Measurements from ENCODE around the gene TJAP1.
"Not testable (repeated sequence)": the region's sequence is repeated elsewhere in the genome, so short reads cannot be mapped to it uniquely, and the experiment has no call there.

The TJAP1 gene

GRCh38 chr6:43461936-43462335 is 15.4 kb upstream of the TJAP1 start:
- H3K9me3 ChIP-seq (ENCODE audit: control insufficient read depth in 1 of 2, low read length in 2 of 2), result no peaks in the 10 kb centered on the region
- no peaks in the 10 kb centered on the region for H3K36me3 ChIP-seq (ENCODE audit: control insufficient read depth in 1 of 2, insufficient read depth in 2 of 2, low read length in 2 of 2)
- H3K27ac ChIP-seq (ENCODE audit: low read depth, low read length), result no peak overlapping the region
- no peak overlapping the region for H3K9ac ChIP-seq (ENCODE audit: low read depth in 1 of 2, low read length in 2 of 2)
- no peak overlapping the region for H3K4me3 ChIP-seq (ENCODE audit: low read depth in 1 of 2, low read length in 2 of 2)
- no peaks in the 10 kb centered on the region for H3K4me1 ChIP-seq (ENCODE audit: control insufficient read depth in 1 of 2, insufficient read depth in 2 of 2, low read length in 2 of 2)
- peaks cover 6 to 14% of the 10 kb centered on the region in 2 donors for H3K27me3 ChIP-seq (ENCODE audit: control insufficient read depth in 1 of 2, insufficient read depth in 2 of 2, low read length in 2 of 2)

GRCh38 chr6:43464337-43464736 is 13.0 kb upstream of the TJAP1 start:
- no peaks in the 10 kb centered on the region for H3K9me3 ChIP-seq (ENCODE audit: control insufficient read depth in 1 of 2, low read length in 2 of 2)
- no peak overlapping the region for H3K27ac ChIP-seq (ENCODE audit: low read depth, low read length)
- no peaks in the 10 kb centered on the region for H3K36me3 ChIP-seq (ENCODE audit: control insufficient read depth in 1 of 2, insufficient read depth in 2 of 2, low read length in 2 of 2)
- peaks cover 12 to 14% of the 10 kb centered on the region in 2 donors for H3K27me3 ChIP-seq (ENCODE audit: control insufficient read depth in 1 of 2, insufficient read depth in 2 of 2, low read length in 2 of 2)
- H3K4me3 ChIP-seq (ENCODE audit: low read depth in 1 of 2, low read length in 2 of 2), result no peak overlapping the region
- H3K4me1 ChIP-seq (ENCODE audit: control insufficient read depth in 1 of 2, insufficient read depth in 2 of 2, low read length in 2 of 2), result no peaks in the 10 kb centered on the region
- no peak overlapping the region for H3K9ac ChIP-seq (ENCODE audit: low read depth in 1 of 2, low read length in 2 of 2)

GRCh38 chr6:43465948-43466347 is 11.4 kb upstream of the TJAP1 start:
- H3K36me3 ChIP-seq (ENCODE audit: control insufficient read depth in 1 of 2, insufficient read depth in 2 of 2, low read length in 2 of 2), result no peaks in the 10 kb centered on the region
- H3K4me1 ChIP-seq (ENCODE audit: control insufficient read depth in 1 of 2, insufficient read depth in 2 of 2, low read length in 2 of 2), result no peaks in the 10 kb centered on the region
- no peak overlapping the region for H3K27ac ChIP-seq (ENCODE audit: low read depth, low read length)
- H3K9me3 ChIP-seq (ENCODE audit: control insufficient read depth in 1 of 2, low read length in 2 of 2), result no peaks in the 10 kb centered on the region
- peaks cover 12 to 14% of the 10 kb centered on the region in 2 donors for H3K27me3 ChIP-seq (ENCODE audit: control insufficient read depth in 1 of 2, insufficient read depth in 2 of 2, low read length in 2 of 2)
- H3K9ac ChIP-seq (ENCODE audit: low read depth in 1 of 2, low read length in 2 of 2), result no peak overlapping the region
- H3K4me3 ChIP-seq (ENCODE audit: low read depth in 1 of 2, low read length in 2 of 2), result no peak overlapping the region

GRCh38 chr6:43467265-43467664 is 10.1 kb upstream of the TJAP1 start:
- H3K4me1 ChIP-seq (ENCODE audit: control insufficient read depth in 1 of 2, insufficient read depth in 2 of 2, low read length in 2 of 2), result not testable (repeated sequence)

GRCh38 chr6:43467752-43468151 is 9.6 kb upstream of the TJAP1 start:
- no peak overlapping the region for H3K27ac ChIP-seq (ENCODE audit: low read depth, low read length)
- peaks cover 5 to 6% of the 10 kb centered on the region in 2 donors for H3K27me3 ChIP-seq (ENCODE audit: control insufficient read depth in 1 of 2, insufficient read depth in 2 of 2, low read length in 2 of 2)

More at GRCh38 chr6:43467265-43467664, 10.1 kb upstream of the TJAP1 start:
- H3K9ac ChIP-seq (ENCODE audit: low read depth in 1 of 2, low read length in 2 of 2); H3K27ac ChIP-seq (ENCODE audit: low read depth, low read length); H3K4me3 ChIP-seq (ENCODE audit: low read depth in 1 of 2, low read length in 2 of 2); H3K36me3 ChIP-seq (ENCODE audit: control insufficient read depth in 1 of 2, insufficient read depth in 2 of 2, low read length in 2 of 2); H3K27me3 ChIP-seq (ENCODE audit: control insufficient read depth in 1 of 2, insufficient read depth in 2 of 2, low read length in 2 of 2); H3K9me3 ChIP-seq (ENCODE audit: control insufficient read depth in 1 of 2, low read length in 2 of 2): not testable (repeated sequence)

GRCh38 chr6:43468240-43468639 is 9.1 kb upstream of the TJAP1 start:
- no peaks in the 10 kb centered on the region for H3K4me1 ChIP-seq (ENCODE audit: control insufficient read depth in 1 of 2, insufficient read depth in 2 of 2, low read length in 2 of 2)
- peaks cover 3 to 6% of the 10 kb centered on the region in 2 donors for H3K27me3 ChIP-seq (ENCODE audit: control insufficient read depth in 1 of 2, insufficient read depth in 2 of 2, low read length in 2 of 2)
- H3K9me3 ChIP-seq (ENCODE audit: control insufficient read depth in 1 of 2, low read length in 2 of 2), result no peaks in the 10 kb centered on the region
- H3K36me3 ChIP-seq (ENCODE audit: control insufficient read depth in 1 of 2, insufficient read depth in 2 of 2, low read length in 2 of 2), result no peaks in the 10 kb centered on the region
- H3K27ac ChIP-seq (ENCODE audit: low read depth, low read length), result no peak overlapping the region
- H3K9ac ChIP-seq (ENCODE audit: low read depth in 1 of 2, low read length in 2 of 2), result no peak overlapping the region
- H3K4me3 ChIP-seq (ENCODE audit: low read depth in 1 of 2, low read length in 2 of 2), result no peak overlapping the region

More at GRCh38 chr6:43467752-43468151, 9.6 kb upstream of the TJAP1 start:
- Histone ChIP-seq H3K9me3 (ENCODE audit: control insufficient read depth in 1 of 2, low read length in 2 of 2) (no peaks in the 10 kb centered on the region), H3K9ac (ENCODE audit: low read depth in 1 of 2, low read length in 2 of 2) (no peak overlapping the region), H3K36me3 (ENCODE audit: control insufficient read depth in 1 of 2, insufficient read depth in 2 of 2, low read length in 2 of 2) (no peaks in the 10 kb centered on the region), H3K4me3 (ENCODE audit: low read depth in 1 of 2, low read length in 2 of 2) (no peak overlapping the region), H3K4me1 (ENCODE audit: control insufficient read depth in 1 of 2, insufficient read depth in 2 of 2, low read length in 2 of 2) (no peaks in the 10 kb centered on the region)

- no peaks in the 10 kb centered on the region for H3K4me1 ChIP-seq (ENCODE audit: control insufficient read depth in 1 of 2, insufficient read depth in 2 of 2, low read length in 2 of 2)
- H3K36me3 ChIP-seq (ENCODE audit: control insufficient read depth in 1 of 2, insufficient read depth in 2 of 2, low read length in 2 of 2), result no peaks in the 10 kb centered on the region
- H3K9ac ChIP-seq (ENCODE audit: low read depth in 1 of 2, low read length in 2 of 2), result no peak overlapping the region
- no peak overlapping the region for H3K27ac ChIP-seq (ENCODE audit: low read depth, low read length)
- H3K4me3 ChIP-seq (ENCODE audit: low read depth in 1 of 2, low read length in 2 of 2), result no peak overlapping the region
- no peaks in the 10 kb centered on the region for H3K9me3 ChIP-seq (ENCODE audit: control insufficient read depth in 1 of 2, low read length in 2 of 2)
- H3K27me3 ChIP-seq (ENCODE audit: control insufficient read depth in 1 of 2, insufficient read depth in 2 of 2, low read length in 2 of 2), result peaks cover 0 to 6% of the 10 kb centered on the region in 2 donors
These were observed 8.4 kb upstream of the TJAP1 start for GRCh38 chr6:43468748-43469681.

GRCh38 chr6:43469947-43470346 is 7.4 kb upstream of the TJAP1 start:
- H3K9ac ChIP-seq (ENCODE audit: low read depth in 1 of 2, low read length in 2 of 2), result no peak overlapping the region
- peaks cover 0 to 6% of the 10 kb centered on the region in 2 donors for H3K27me3 ChIP-seq (ENCODE audit: control insufficient read depth in 1 of 2, insufficient read depth in 2 of 2, low read length in 2 of 2)
- no peak overlapping the region for H3K27ac ChIP-seq (ENCODE audit: low read depth, low read length)
- no peaks in the 10 kb centered on the region for H3K9me3 ChIP-seq (ENCODE audit: control insufficient read depth in 1 of 2, low read length in 2 of 2)
- H3K36me3 ChIP-seq (ENCODE audit: control insufficient read depth in 1 of 2, insufficient read depth in 2 of 2, low read length in 2 of 2), result no peaks in the 10 kb centered on the region
- no peak overlapping the region for H3K4me3 ChIP-seq (ENCODE audit: low read depth in 1 of 2, low read length in 2 of 2)
- H3K4me1 ChIP-seq (ENCODE audit: control insufficient read depth in 1 of 2, insufficient read depth in 2 of 2, low read length in 2 of 2), result no peaks in the 10 kb centered on the region

- peaks cover 0 to 6% of the 10 kb centered on the region in 2 donors for H3K27me3 ChIP-seq (ENCODE audit: control insufficient read depth in 1 of 2, insufficient read depth in 2 of 2, low read length in 2 of 2)
- no peaks in the 10 kb centered on the region for H3K9me3 ChIP-seq (ENCODE audit: control insufficient read depth in 1 of 2, low read length in 2 of 2)
- H3K4me1 ChIP-seq (ENCODE audit: control insufficient read depth in 1 of 2, insufficient read depth in 2 of 2, low read length in 2 of 2), result no peaks in the 10 kb centered on the region
- no peak overlapping the region for H3K9ac ChIP-seq (ENCODE audit: low read depth in 1 of 2, low read length in 2 of 2)
- H3K4me3 ChIP-seq (ENCODE audit: low read depth in 1 of 2, low read length in 2 of 2), result no peak overlapping the region
- no peak overlapping the region for H3K27ac ChIP-seq (ENCODE audit: low read depth, low read length)
- no peaks in the 10 kb centered on the region for H3K36me3 ChIP-seq (ENCODE audit: control insufficient read depth in 1 of 2, insufficient read depth in 2 of 2, low read length in 2 of 2)
These were observed 6.0 kb upstream of the TJAP1 start for GRCh38 chr6:43471399-43471798.

- Histone ChIP-seq H3K9me3 (ENCODE audit: control insufficient read depth in 1 of 2, low read length in 2 of 2) (no peaks in the 10 kb centered on the region), H3K4me1 (ENCODE audit: control insufficient read depth in 1 of 2, insufficient read depth in 2 of 2, low read length in 2 of 2) (no peaks in the 10 kb centered on the region), H3K36me3 (ENCODE audit: control insufficient read depth in 1 of 2, insufficient read depth in 2 of 2, low read length in 2 of 2) (no peaks in the 10 kb centered on the region), H3K4me3 (ENCODE audit: low read depth in 1 of 2, low read length in 2 of 2) (no peak overlapping the region), H3K9ac (ENCODE audit: low read depth in 1 of 2, low read length in 2 of 2) (no peak overlapping the region), H3K27me3 (ENCODE audit: control insufficient read depth in 1 of 2, insufficient read depth in 2 of 2, low read length in 2 of 2) (peaks cover 0 to 6% of the 10 kb centered on the region in 2 donors), H3K27ac (ENCODE audit: low read depth, low read length) (no peak overlapping the region)
These were observed 4.9 kb upstream of the TJAP1 start for GRCh38 chr6:43472515-43472914.
